ENCODE results near the gene IL20RB.

Gene IL20RB, protein sequence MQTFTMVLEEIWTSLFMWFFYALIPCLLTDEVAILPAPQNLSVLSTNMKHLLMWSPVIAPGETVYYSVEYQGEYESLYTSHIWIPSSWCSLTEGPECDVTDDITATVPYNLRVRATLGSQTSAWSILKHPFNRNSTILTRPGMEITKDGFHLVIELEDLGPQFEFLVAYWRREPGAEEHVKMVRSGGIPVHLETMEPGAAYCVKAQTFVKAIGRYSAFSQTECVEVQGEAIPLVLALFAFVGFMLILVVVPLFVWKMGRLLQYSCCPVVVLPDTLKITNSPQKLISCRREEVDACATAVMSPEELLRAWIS

DNA sequence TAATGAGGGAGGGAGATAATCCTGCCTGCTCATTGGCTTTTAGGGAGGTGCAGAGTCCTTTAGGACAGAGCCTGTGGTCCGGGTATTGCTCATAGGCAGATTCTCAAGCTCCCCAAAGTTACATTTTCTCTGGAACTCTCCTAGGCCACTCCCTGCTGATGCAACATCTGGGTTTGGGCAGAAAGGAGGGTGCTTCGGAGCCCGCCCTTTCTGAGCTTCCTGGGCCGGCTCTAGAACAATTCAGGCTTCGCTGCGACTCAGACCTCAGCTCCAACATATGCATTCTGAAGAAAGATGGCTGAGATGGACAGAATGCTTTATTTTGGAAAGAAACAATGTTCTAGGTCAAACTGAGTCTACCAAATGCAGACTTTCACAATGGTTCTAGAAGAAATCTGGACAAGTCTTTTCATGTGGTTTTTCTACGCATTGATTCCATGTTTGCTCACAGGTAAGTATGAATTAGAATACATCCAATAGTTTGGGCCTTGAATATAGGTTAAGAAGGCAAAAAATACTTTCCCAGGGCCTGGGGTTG lies at the start of gene IL20RB:
TSS of gene IL20RB (plus strand) at position 233 of the 538 bp plus-strand sequence. CDS start at position 364, 131 bp downstream.
- FAIRE-seq = no peak

DNA sequence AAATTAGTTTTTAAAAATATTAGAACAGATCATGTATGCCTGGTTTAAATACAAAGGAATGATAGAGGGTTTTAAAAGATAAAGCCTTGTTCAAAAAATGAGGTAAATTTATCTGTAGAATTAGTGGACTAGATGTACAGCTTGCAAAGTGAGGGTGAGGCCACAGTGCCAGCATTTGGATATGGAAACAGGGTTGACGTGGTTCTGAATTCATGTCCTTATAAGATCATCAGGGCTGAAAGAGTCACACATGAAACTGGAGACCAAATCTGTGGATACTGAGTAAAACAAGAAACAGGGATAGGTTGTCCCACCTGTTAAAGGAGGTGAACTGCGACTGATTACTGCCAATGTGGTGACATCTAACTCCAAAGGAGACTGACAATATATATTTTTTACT lies 49.5 kb upstream of the IL20RB start:
- no peak for FAIRE-seq

- FAIRE-seq = no peak
These were observed 48.6 kb upstream of the IL20RB start for GRCh38 chr3:136909187-136909586.

GRCh38 chr3:136910697-136911096 lies 47.1 kb upstream of the IL20RB start:
- FAIRE-seq = no peak

DNA sequence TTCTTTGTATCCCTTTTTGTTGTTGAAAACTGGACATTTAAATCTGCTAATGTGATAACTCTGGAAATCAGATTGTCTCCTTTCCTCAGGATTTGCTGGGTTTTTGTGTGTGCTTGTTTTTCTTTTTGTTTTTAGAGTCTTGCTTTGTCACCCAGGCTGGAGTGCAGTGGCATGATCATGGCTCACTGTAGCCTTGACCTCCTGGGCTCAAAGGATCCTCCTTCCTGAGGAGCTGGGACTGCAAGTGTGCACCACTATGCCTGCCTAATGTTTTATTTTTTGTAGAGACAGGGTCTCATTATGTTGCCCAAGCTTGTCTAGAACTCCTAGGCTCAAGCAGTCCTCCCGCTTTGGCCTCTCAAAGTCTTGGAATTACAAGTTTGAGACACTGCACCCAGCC lies 44.6 kb upstream of the IL20RB start:
- FAIRE-seq = no peak

- no peak for FAIRE-seq
These were observed 43.0 kb upstream of the IL20RB start for GRCh38 chr3:136914739-136915138.

DNA sequence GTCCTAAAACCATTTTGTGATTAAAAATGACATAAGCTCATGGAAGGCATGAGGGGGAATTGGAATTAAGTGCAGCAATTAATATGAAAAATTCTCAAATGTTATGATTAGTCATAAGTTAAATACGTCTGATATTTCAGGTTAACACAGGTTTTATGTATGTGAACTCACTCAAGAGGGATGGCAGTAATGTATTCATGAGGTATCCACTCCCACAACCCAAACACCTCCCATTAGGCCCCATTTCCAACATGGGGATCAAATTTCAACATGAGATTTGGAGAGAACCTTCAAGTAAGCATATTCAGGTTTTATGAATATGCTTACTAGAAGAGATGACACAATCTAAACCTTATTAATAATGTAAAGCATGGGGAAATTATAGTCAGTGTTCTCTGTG lies 41.6 kb upstream of the IL20RB start:
- no peak for FAIRE-seq

- FAIRE-seq = no peak
These were observed 37.8 kb upstream of the IL20RB start for GRCh38 chr3:136919799-136920580.

DNA sequence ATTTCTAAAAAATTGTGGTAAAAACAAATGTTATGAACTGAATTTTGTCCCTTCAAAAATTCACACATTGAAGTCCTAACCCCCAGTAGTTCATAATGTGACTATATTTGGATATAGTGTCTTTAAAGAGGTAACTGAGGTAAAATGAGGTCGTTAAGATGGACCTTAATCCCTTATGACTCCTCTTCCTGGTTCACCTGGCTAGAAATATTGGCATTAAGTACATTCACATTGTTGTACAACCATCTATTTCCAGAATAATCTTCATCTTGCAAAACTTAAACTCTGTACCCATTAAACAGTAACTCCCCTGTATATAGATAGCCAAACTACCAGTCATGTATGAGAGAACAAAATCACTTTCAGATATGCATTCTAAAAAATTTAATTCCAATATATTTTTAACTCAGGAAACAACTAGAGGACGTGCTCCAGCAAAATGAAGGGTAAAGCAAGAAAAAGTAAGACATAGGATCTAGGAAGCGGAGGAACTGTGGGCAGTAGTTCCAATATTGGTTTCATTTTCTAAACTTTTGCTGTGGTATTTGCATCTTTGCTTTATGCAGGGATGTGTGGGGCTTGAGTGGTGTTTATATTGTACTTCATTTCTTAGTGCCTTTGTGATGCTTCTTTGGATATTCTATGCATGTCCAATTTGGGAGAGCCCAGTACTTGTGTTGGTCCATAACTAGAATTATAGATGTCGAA lies 36.7 kb upstream of the IL20RB start:
- no peak for FAIRE-seq

- no peak for FAIRE-seq
These were observed 32.2 kb upstream of the IL20RB start for GRCh38 chr3:136925425-136926190.

- no peak for FAIRE-seq
These were observed 29.5 kb upstream of the IL20RB start for GRCh38 chr3:136928240-136928639.

- FAIRE-seq = no peak
These were observed 27.7 kb upstream of the IL20RB start for GRCh38 chr3:136929977-136930670.

- no peak for FAIRE-seq
These were observed 26.2 kb upstream of the IL20RB start for GRCh38 chr3:136931606-136932005.

DNA sequence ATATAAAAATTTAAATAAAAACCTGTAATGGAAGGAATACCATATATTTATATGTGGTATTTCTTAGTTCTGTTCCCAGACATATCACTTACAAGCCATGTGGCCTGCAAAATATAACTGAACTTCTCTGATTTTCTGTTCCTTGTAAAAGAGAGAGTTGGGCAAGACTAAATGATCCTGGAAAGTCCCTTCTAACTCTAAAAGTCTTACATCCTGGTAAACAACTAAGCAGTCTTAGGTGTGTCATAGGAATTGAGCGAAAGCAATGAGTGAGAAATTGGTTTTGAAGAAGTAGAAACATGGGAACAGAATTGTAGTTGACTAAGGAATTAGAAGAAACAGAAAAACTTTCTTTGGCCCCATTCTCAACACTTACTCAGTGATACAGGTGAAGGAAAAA lies 25.3 kb upstream of the IL20RB start:
- FAIRE-seq = no peak

DNA sequence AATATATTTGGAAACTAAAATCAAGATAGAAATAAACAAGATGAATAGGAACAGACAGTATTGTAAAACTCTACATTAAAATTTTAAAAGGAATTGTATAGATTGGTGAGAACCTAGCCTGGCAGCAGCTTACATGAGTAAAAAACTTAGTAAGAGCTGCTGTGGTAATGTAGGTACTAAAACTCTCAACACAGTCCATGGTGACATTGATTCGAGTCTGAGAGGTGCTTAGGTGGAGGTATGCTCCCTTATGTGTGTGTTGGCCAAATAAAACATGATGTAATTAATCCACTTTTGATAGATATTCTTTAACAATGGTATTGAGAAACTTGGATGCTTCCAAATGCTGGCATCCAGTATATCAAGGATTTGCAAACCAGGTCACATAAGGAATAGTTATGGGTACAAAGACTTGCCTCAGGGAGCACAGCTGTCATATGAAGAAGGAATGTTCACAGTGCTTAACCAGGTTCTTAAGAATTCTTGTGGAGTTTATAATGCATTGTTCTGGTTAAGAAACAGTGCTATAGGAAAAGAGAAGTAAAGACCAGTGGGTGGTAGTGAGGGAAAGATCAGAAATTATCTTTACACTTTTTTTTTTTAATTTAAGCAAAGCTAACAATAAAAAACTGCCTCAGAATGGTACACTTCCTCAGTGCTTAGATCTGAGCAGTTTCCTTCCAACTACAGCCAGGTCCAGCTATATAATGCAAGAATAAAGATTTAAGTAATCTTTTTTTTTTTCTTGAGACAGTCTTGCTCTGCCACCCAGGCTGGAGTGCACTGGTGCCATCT lies 24.6 kb upstream of the IL20RB start:
- no peak for FAIRE-seq

- no peak for FAIRE-seq
These were observed 20.6 kb upstream of the IL20RB start for GRCh38 chr3:136937175-136937574.

DNA sequence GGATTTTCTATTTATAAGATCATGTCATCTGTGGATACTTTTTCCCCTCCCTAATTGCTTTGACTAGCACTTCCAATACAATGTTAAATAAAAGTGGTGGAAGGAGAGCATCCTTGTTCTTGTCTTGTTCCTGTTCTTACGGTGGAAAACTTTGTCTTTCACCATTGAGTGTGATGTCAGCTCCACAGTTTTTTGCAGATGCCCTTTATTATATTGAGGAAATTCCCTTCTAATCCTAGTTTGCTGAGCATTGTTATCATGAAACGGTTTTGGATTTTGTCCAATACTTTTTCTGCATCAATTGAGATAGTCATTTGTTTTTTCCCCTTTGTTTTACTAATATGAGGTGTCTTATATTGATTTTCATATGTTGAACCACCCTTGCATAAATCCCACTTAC lies 19.9 kb upstream of the IL20RB start:
- FAIRE-seq = no peak

DNA sequence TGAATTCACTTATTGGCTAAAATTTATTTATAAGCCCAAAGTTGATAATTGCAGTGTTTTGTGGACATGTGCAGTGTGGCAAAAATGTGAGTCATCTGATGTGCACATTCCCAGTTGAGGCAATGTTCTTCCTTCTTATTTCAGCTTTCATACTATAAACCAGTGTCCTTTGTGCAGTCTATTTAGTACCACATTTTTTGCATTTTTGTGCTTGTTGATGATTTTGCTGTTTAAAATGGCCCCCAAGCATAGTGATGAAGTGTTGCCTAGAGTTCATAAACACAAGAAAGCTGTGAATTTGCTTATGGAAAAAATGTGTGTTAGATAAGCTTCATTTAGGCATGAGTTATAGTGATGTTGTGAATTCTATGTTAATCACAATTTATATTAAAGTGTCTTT lies 19.4 kb upstream of the IL20RB start:
- no peak for FAIRE-seq

DNA sequence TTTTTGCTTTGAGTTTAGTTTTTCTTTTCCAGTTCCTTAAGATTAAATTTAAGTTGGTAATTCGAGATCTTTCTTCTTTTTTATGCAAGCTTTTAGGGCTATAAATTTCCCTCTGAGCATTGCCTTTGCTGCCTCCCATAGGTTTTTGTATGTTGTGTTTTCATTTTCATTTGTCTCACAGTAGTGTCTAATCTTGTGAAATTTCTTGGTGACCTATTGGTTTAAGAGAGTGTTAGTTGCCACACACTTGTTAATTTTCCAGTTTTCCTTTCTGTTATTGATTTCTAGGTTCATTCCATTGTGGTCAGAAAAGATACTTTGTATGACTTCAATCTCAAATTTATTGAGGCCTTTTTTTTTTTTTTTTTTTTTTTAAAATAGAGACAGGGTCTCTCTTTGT lies 18.3 kb upstream of the IL20RB start:
- no peak for FAIRE-seq

- FAIRE-seq = no peak
These were observed 15.0 kb upstream of the IL20RB start for GRCh38 chr3:136942803-136943202.

DNA sequence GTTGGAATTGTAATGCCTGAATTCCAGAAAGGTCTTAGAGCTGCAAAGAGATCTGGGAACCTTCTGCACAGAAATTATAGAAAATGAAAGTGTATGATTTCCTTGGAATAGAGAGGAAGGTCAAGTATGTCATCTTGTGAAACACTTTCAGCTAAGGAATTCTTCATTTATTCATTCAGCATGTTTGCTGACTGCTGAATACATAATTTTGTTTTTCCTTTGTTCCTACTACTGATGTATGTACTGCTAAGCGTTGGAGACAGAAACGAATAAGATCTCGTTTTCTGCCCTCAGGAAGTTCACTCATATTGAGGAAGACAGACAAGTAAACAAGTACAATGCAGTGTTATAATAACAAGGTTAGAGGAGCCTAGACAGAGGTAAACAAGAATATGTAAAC lies 14.3 kb upstream of the IL20RB start:
- no peak for FAIRE-seq

Measured in TTC549 (cell line).